H1 (cell line): Measurements from ENCODE around the gene CWC25. TPM values are rescaled to one million over a fixed set of nuclear protein-coding genes. Genes with fewer than 3 reads are reported as not detected.

Source experiments
- BACH1 ChIP-seq: IDR thresholded peaks from 2 replicates; pipeline ENCODE4 v1.6.1; 2012; ENCODE audit warnings: low read length, improper control_type of control experiment
- CHD7 ChIP-seq: fragments of 300-600 bp; sonication (generic); IDR thresholded peaks from 2 replicates; pipeline ENCODE4 v1.7.1; 2012; ENCODE audit warnings: low read length, moderate library complexity, mild to moderate bottlenecking, inconsistent platforms; ENCODE audit not compliant: insufficient replicate concordance
- KDM4A ChIP-seq: IDR thresholded peaks from one replicate; pipeline ENCODE4 v1.7.1; 2012; ENCODE audit warnings: low read depth, mild to moderate bottlenecking, moderate library complexity, low read length, inconsistent platforms; ENCODE audit not compliant: severe bottlenecking
- POLR2AphosphoS5 ChIP-seq: IDR thresholded peaks from 2 replicates; pipeline ENCODE4 v1.6.1; 2011; ENCODE audit warnings: low read depth, low read length
- POU5F1 ChIP-seq: IDR thresholded peaks from 2 replicates; pipeline ENCODE4 v1.6.1; 2011; ENCODE audit warnings: low read depth, mild to moderate bottlenecking, low read length, moderate library complexity
- RAD21 ChIP-seq, 2 experiments: IDR thresholded peaks in 1 of 2; conservative IDR thresholded peaks in 1 of 2; 2 replicates each; pipeline ENCODE4 v1.6.1; 2011; ENCODE audit warnings: low read depth in 2 of 2, low read length in 2 of 2, improper control_type of control experiment in 1 of 2, inconsistent platforms in 1 of 2, mild to moderate bottlenecking in 1 of 2, moderate library complexity in 1 of 2
- SP1 ChIP-seq: IDR thresholded peaks from 2 replicates; pipeline ENCODE4 v1.6.1; 2011; ENCODE audit warnings: low read depth, low read length
- SUZ12 ChIP-seq: fragments of 200-600 bp; sonication (generic); IDR thresholded peaks from 2 replicates; pipeline ENCODE4 v1.6.1; 2012; ENCODE audit warnings: mild to moderate bottlenecking, inconsistent platforms, low read length, moderate library complexity, mixed read lengths
- TCF12 ChIP-seq: IDR thresholded peaks from 2 replicates; pipeline ENCODE4 v1.6.1; 2011; ENCODE audit warnings: low read depth, mild to moderate bottlenecking, low read length
- YY1 ChIP-seq: IDR thresholded peaks from 2 replicates; pipeline ENCODE4 v1.6.1; 2011; ENCODE audit warnings: low read depth, mild to moderate bottlenecking, low read length
- polyA plus RNA-seq, 7 experiments: library from polyadenylated mRNA; depleted of rRNA in 3 of 7; stranded (reverse) in 5 of 7; unstranded in 2 of 7; fragments of >200 nt in 5 of 7; fragments of 200-250 nt in 2 of 7; gene quantifications; 1 replicate in 5 of 7; 2 replicates in 1 of 7; 4 replicates in 1 of 7; pipeline versions ENCODE4 v1.2.1 to v1.2.3, GENCODE V29; 2011 to 2013; ENCODE audit warnings: missing spikeins in 2 of 7, mixed read lengths in 2 of 7
- total RNA-seq: library from RNA; stranded (reverse); fragmentation: NEBNext Ultra II Directional; extraction: Animal tissue kit (Norgen Biotek cat#: 25700); gene quantifications from 2 replicates; pipeline ENCODE4 v1.2.1, GENCODE V29; 2021

The CWC25 gene
- total and polyA plus RNA-seq, 2 of the 8 experiments (the other 6 are each of a cell fraction or from before 2014, with no cell fraction given): 11.1 to 13.1 TPM

GRCh38 chr17:38824899-38825761 is at the start of gene CWC25 (continued):
- TF ChIP-seq CHD7 (no peak), RAD21 (IDR thresholded peaks at IDR 0.05 in 1 of 2, conservative IDR thresholded peaks at IDR 0.05 in 1 of 2; ENCODE audit: low read depth in 2 of 2, low read length in 2 of 2) (no peak), YY1 (no peak), SP1 (peak; percentile 88), SUZ12 (no peak), POU5F1 (no peak), KDM4A (peak; percentile 100), POLR2AphosphoS5 (peak; percentile 99), TCF12 (no peak), BACH1 (peak; percentile 96)
